DMS79 (cell line): Measurements from ENCODE around the gene TCF12.

Experiments
- DNase-seq: peaks from one replicate; lab custom pipeline; 2025; lab: John Stamatoyannopoulos, UW

The TCF12 gene

DNA sequence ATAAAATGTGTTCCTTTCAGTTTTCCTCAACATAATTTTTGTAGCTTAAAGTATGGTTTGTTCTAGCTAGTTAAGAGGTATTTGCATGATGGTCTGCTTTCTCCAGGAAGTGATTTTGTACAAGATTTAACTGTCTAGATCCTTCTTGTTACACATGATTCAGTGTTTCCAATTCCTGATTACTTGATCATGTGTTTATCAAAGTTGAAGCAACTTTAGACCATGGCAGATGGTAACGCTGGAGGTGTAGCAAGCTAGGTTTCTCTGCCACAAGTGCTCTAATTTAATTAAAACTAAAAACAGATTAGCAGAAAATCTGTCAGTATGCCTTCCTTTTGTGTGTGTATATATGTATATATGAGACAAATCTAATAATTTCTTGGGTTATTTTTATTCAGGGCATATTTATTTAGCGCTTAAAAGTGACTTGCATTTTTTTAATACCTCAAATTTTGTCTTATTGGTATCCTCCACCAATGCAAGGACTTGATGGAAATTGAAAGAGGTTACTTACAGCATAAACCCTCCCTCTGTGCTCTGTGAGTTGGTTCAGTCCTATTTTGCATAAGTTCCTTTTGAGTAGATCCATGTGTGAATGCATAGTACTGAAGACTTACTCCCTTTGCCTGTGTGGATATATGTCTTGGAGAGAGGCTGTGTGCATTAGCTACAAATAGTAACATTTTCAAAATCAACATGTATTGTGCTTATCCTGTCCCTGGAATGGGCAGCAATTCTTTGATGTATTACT, 300.6 kb downstream of the TCF12 start:
- DNase-seq, result no peak

DNA sequence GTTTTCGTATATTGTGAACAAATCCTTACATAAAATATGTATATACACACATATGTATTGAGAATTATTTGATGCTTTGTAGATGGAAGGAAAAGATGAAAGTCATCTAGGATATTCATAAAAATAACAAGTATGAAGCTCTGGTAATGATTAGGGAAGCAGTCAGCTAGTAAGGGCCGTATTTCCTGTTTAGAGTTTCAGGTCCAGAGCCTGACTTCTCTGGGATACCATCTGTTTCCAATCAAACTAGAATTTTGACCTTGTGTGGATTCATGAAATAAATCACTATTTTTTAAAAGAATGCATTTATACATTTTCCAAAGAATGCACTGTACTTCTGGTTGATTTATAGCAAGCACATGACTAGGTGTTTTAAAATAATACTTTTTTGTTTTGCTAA, 301.8 kb downstream of the TCF12 start:
- no peak for DNase-seq

DNA sequence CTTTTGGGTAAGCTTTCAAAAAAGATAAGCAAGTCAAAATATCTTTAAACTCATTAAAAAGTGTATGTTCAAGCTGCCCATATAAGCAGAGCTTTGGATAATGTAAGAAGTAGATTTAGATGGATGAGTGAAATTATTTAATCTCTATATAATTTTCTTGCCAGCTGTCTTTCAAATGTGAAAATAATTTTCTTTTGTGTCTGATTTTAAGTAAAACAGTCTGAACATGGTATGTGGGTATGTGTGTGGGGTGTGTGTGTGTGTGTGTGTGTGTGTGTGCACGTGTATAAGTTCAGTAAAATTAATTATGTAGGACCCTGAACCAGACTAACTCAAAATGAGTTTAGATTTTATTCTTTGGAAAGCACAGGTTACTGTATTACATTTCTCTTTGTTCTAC, 302.7 kb downstream of the TCF12 start:
- no peak for DNase-seq

DNA sequence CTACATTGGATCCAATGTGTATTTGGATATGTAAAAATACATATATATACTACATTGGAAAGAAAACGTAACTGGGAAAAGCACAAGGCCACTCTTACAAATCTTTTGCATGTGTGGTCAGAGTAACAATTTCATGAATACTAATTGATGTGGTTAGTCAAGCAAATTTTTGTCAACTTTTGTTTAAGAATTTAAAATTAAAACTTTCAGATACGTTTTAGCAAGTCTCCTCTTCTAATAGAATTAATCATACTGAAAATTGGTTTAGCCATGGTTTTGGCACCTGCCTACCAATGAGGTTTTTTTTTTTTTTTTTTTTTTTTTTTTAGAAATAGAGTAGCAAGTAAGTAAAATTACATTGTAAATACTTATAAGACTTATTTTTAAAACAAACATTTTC, 304.9 kb downstream of the TCF12 start:
- DNase-seq, result no peak

DNA sequence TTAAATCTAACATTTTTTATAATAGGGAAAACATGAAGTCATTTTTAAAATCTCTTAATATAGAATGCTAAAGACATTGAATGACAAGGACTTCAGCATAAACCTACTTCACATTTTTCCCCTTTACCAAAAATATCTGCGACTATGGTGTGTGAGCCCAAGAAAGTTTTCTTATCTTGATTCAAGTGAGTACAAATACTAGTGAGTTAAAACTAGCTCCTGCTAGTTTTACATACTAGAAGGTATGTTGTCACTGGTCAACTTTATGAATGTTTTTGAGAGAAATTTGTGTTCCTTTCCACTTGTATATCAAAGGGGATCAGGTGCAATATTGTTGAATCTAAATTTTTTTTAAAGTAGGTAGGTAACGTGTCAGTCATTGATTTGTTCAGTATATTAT, 305.4 kb downstream of the TCF12 start:
- DNase-seq, result no peak

DNA sequence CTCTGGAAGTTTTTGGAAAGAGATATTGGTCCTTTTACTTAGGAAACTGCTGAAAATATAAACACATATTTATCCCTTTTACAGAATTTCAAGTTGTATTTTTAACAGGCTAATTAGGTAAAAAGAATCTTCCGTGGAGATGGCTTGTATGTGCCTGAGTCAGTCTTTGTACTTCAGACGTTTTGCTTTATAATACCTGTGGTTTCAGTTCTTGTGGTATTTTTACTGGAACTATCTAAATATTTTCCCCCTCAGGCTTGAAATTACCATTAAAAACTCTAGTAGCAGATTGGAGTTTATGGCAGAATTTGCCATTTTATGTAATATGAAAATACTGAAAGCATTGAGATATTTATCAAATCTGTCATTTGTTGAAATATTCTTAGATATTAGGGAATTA, 306.2 kb downstream of the TCF12 start:
- no peak for DNase-seq

DNA sequence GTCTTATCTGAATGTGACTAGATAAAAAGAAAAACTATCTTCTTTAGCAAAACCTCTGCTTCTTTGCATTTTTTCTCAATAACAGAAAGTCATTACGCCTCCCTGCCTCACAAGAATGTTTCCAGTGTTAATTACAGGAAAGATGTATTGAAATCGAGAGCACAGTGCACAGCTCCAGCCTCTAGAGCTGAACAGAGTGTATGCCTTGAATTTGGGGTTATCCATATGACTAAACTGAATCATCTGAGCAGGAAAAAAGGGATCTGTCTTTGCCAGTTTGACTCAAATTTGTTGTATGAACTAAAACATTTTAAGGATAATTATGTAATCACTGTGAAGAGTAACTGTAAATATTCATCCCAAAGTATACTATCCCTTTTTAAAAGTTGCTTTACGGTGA, 308.7 kb downstream of the TCF12 start:
- DNase-seq, result no peak

DNA sequence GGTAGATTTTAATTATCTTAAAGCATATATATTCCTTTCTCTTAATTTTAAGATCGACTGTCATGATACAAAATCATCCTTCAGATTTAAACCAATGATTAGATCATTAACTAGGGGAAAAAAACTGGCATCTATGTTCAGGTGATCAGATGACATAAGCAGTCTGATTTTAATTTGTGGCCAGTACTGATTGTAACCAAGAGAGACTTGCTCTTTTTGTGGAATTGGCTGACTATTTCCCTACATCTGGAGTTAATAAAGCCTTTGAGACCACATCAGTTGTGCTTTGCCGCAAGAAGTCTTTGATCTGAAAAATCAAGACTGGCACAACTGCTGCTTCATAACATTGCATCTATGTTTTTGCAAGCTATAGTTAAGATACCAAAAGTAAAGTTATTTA, 309.5 kb downstream of the TCF12 start:
- no peak for DNase-seq

DNA sequence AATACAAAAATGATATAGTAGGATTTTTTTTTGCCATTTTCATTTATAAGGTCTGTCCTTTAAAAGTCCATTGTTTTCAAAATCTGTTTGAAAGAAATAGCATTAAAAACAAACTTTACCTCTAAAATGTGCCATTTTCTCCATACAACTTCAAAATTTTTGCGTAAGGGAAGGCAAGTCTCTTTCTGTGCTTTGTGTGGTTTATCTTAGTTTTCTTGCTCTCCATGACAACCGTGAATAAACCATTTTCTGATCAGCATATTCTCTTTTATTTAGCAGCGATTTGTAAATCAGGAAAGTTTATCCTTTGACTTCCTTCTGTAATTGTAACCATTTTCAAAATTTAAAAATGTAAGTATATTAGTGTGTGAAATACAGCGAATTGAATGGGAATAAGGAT, 310.0 kb downstream of the TCF12 start:
- DNase-seq, result no peak

DNA sequence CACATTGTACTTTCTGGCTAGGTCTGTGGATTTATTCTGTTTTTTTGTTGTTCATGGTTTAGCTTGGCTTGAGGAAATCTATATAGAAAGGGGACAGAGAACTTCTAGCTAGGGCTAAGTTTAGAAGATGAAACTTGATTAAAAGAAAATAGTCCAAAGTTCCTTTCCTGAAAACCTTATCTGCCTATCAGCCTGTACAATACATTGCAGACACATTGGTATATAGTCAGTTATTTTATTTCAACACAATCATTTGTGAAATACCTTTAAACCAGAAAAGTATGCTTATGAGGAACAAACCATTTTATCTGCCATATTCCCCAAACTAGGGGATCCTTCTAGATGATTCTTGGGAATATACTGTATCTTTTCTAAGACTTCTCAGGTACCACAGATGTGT, 310.6 kb downstream of the TCF12 start:
- no peak for DNase-seq

DNA sequence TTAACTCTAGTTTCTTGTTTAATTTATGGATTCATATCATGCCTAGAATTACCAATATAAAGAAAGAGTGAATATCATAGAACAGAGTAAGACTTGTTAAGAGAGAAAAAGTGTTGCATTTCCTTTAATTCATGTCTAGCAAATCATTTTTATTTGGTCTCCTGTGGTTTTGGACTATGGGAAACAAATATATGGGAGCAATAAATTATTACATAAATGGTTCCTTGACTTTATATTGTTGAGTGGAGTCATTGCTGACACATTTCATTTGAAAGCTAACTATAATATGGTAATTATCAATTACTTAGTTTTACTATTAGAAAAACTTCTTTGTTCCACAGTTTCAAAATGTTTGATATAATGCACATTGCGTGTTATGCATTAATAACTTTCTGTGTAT, 313.1 kb downstream of the TCF12 start:
- DNase-seq, result no peak

DNA sequence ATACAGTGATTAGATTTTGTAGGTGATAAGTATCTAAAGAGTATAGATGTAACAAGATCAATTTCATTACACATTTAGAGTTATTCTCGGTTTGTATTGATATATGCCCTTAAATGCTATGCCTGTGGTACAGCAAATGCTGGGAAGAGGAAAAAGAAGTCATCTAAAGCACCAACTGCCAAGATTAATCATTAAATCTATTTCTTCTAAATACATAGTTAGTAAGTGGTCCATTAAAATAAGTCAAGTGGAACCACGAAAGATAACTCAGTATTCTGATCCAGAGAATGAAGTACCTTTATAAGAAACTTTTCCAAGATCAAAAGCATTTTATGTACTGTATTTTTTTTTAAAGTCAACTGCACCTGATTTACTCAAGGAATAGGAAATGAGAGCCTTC, 315.7 kb downstream of the TCF12 start:
- no peak for DNase-seq

DNA sequence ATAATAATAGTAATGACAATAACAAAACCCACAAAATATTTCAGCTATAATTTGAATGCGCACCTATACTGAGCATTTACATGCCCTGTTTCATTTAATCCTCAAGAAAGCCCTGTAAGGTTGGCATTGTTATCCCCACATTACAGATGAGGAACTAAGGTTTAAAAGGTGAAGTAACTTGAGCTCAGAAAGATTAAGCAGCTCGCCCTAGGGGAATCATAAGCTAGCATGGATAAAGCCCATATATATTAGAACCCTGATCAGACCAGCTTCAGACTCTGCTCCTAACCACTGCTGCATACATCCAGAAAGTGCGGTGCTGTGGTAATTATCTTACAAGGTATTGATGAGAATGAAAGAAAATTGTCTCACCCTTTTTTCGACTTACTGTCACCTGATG, 316.7 kb downstream of the TCF12 start:
- no peak for DNase-seq

DNA sequence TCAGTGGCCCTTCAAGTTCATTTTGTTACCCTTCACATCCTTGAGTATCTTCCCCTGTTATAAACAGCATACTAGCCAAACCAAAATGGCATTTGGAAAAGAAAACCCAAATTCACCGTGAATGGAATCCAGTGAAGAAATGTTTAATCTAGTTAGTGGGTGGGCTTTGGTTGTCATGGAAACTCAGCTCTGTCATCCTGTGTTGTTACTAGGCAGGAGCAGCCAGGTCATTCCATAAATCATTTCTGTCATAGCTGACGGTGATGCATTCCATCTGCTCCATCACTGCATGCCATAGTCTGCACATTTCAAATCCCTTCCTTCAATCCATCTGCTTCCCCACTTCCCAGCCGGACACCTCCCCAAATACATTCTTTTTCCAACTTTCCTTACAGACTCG, 317.4 kb downstream of the TCF12 start:
- no peak for DNase-seq

DNA sequence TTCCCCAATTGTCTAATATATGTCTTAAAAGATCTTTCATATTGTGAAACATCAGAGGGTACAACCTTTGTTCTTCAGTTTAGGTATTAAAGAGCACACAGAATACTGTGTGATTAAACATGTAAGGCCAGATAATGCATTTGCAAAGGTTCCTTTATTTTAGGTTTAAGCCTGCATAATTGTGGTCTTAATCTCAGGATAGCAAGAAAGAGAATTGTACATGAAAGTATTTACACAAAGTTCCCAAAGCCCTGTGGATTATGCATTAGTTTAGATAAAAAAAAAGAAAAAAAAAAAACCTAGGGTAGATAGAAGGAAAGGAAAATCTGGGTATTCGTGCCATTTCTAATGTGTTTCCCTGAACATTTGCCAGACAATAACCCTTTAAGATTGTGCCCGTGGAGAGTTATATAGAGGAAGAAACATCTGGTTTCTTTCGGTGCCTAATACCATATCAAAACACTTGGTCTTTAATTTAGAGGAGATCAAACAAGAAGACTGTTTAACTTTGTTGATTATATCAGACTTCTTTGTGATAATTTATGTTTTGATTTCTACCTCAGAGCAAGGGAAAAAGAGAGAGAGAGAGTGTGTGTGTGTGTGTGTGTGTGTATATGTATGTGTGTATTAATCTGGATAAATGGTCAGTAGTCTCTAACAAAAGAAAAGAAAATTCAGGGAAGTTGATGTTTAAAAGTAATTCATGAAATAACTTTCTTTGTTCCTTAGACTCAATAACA, 318.3 kb downstream of the TCF12 start:
- no peak for DNase-seq

DNA sequence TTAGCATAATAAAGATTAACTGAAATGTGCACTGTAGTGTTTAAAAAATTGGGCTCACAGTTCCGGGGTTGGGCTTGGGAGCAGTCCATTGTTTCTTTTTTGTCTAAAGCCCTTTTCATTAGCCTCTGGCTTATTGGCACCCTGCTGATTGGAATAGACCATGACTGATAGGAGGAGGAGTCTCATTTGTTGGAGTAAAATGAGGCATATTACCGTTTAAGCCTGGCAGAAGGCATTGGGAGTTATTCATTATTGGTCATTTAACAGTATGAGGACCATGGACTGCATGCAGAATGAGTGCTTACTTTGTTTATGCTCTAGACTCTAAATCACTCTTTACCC, 318.8 kb downstream of the TCF12 start:
- no peak for DNase-seq

DNA sequence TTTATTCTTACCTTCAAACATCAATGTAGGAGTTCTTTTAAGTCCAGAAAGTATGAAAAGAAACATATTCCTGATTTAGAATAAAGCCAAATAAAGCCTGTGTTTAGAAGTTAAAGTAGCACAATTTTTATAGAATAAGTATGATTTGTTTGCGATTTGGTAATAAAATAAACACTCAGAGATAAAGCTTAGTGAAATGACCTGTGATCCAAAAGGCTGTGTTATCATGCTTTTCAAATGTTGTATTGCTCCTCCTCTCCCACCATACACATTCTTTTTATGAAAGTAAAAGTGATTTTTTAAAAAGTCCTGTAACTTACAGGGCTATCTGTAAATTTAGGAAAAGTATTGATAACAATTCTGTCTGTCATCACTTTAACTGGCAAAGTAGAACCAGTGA, 319.2 kb downstream of the TCF12 start:
- no peak for DNase-seq

DNA sequence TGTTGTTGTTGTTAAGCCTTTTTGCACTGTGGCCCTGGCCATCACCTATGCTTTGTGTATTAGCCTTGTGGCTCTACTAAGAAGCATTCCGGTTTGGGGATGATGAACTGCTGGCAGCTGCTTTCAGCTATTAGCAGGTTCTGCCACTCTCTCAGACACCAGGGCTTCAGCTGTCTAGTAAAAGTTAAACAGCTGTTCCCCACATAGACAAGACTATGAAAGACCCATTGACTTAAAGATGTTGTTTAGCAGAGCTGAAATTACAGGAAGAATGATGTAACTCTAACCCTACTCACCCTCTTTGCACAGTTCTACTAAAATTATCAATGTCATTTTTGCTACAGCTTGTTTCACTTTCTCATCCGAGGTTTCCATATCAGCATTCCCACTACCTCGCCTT, 326.7 kb downstream of the TCF12 start:
- DNase-seq, result no peak

DNA sequence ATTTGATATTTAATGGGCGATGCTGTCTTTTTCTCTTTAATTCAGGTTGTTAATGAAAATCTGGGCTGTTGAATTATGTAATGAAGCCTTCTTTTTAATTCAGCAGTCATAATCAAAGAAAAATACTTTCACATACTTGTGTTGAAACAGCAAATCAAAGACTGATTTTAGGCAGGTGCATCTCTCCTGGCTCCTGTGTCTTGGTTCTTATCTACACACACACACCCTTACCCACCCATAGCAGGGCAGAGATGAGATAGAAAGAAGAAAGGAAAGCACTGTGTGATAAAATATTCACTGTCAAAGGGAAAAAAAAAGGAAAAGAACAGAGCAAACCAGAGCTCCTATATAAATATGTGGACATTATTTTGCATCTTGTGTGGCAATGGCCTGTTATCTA, 327.3 kb downstream of the TCF12 start:
- DNase-seq, result no peak

DNA sequence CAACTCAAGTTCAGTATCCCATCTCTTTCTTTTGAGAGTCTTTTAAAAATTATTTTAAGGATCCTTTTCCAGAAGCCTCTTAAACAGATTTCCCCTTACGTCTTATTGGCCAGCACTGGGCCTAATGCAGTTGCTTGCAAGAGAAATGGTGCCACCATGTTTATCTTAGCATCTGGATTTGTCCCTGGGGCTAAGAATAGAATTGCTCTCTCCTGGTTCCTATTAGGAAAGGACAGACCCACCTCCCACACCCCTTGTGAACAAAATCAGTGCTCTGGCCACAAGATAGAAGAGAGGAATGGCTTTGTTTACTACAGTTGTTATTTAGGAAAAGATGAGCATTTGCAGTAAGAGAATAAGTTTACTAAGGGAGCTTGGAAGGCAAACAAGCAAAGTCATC, 329.6 kb downstream of the TCF12 start:
- no peak for DNase-seq

DNA sequence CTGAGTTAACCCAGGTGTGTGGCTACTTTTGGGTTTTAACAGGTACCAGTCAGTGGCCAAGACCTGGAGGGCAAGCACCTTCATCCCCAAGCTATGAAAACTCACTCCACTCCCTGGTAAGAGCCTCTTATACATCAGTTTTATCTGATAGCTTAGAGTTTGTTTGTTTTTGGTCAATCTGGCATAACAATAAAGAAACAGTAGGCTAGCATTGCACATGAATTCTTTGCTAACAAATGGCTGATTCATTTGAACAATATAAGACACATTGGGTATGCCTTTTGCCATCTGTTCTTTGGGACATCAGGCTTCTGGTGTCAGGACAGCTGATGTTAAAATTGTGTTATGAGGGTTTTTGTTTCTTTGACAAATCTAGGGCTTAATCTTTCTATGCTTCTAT, 332.9 kb downstream of the TCF12 start:
- DNase-seq, result no peak

DNA sequence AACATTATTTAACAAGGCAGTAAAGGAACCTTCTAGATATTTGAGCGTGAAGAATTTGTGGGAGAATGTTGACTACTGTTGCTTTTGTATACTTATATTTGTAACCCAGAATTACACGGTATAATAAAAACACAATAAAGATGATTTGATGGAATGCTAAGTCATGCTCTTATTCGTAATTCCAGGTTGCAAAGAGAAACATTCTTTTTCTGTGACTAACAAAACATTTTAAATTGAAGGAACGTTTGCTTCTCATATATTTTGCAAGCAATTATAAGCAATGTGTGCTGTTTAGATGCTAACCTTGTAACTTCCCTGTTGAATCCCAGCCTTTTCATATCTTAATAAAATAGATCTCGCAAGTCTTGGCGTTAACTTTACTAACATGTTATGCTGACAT, 333.5 kb downstream of the TCF12 start:
- no peak for DNase-seq

DNA sequence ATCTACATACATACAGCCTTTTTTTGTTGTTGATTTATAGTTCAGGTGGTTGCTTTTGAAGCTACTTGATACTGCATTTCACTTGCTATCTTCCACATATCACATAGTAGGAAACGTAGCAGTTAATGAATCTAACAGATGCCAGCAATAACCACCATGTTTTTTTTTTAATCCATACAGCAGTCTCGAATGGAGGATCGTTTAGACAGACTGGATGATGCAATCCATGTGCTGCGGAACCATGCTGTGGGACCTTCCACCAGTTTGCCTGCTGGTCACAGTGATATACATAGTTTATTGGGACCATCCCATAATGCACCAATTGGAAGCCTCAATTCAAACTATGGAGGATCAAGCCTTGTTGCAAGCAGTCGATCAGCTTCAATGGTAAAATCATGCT, 334.6 kb downstream of the TCF12 start:
- no peak for DNase-seq

DNA sequence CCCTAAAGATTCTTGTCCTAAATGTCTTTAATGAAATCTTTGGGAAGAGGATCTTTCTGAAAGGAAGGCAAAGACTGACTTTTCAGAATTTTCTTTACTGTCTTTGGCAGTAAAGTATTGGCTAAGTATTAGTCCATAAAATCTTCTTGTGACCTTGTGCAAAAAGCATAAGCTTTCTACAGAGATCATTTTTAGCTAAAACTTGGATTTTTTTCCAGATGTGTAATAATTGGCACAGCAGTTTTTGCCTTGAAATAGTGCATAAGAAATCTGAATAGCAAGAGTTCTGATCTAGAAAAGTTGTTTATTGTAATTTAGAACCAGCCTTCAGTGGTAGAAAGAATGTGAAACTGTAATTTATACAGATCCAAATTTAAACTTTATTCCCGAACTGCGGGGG, 335.1 kb downstream of the TCF12 start:
- no peak for DNase-seq
